Measurements from ENCODE around the gene EFR3B.

GRCh38 chr2:25066455-25066854 is 24.6 kb downstream of the EFR3B start:
- TF ChIP-seq CTCF (IDR thresholded peaks at IDR 0.05) (no peak), EZH2 (IDR thresholded peaks at IDR 0.05) (no peak)

Data from neural progenitor cell (in vitro differentiated cells).